Right lobe of liver (tissue), 6 donors: ENCODE results near the gene FAM53A. TPM values are rescaled to one million over a fixed set of nuclear protein-coding genes. Genes with fewer than 3 reads are reported as not detected.

Experiments
- ATAC-seq, 4 donors: fragments of 200-7000 bp; cut with Tn5 transposase; one replicate each; pipeline ENCODE4 v1.9.1; 2020; ENCODE audit warnings: mild to moderate bottlenecking in 4 of 4, moderate library complexity in 4 of 4
- DNase-seq, 3 donors: peaks; one replicate each; pipeline ENCODE4 v3.0.0-alpha.2; 2020
- H3K27ac ChIP-seq, 3 donors: fragments of 200-600 bp; one replicate each; pipeline ENCODE4 v1.8.0; 2022
- H3K27me3 ChIP-seq, 2 donors: fragments of 200-600 bp; one replicate each; pipeline ENCODE4 v1.8.0; 2022
- H3K36me3 ChIP-seq, 4 donors: fragments of 200-600 bp; sonication (generic) in 1 of 4; one replicate each; pipeline versions ENCODE4 v1.5.1 to v1.8.0; 2017 to 2022; ENCODE audit warnings: control low read depth in 1 of 4
- H3K4me1 ChIP-seq, 4 donors: fragments of 200-600 bp; sonication (generic) in 1 of 4; one replicate each; pipeline versions ENCODE4 v1.5.1 to v1.8.0; 2017 to 2022; ENCODE audit warnings: control low read depth in 1 of 4
- H3K4me3 ChIP-seq, 3 donors: fragments of 200-600 bp; one replicate each; pipeline ENCODE4 v1.8.0; 2022
- H3K9me3 ChIP-seq, 4 donors: fragments of 200-600 bp; sonication (generic) in 1 of 4; one replicate each; pipeline versions ENCODE4 v1.5.1 to v1.8.0; 2017 to 2022; ENCODE audit warnings: control low read depth in 1 of 4
- POLR2A ChIP-seq: fragments of 450-650 bp; IDR thresholded peaks from one replicate; pipeline ENCODE4 v1.6.1; 2017; ENCODE audit warnings: antibody characterized with exemption, mild to moderate bottlenecking
- WGBS: methylation state at CpG from one replicate; pipeline ENCODE4 v1.1.6; 2018; ENCODE audit warnings: low coverage, low lambda C conversion rate; ENCODE audit not compliant: insufficient coverage; ENCODE audit errors: missing lambda C conversion rate; 5-methylcytosine and 5-hydroxymethylcytosine counted together
- intact Hi-C, 2 donors: fragments of 100-400 bp; cut with DNase I; formaldehyde crosslinking; loops; one replicate each; pipeline versions ENCODE4 v1.11.2 to v1.14.1; 2022
- total RNA-seq, 6 experiments: library from RNA; depleted of rRNA in 2 of 6; stranded (reverse); fragments of >200 nt in 2 of 6; fragmentation: NEBNext Ultra II Directional in 3 of 6; extraction: Animal tissue kit (Norgen Biotek cat#: 25700) in 3 of 6; gene quantifications; one replicate each; pipeline versions ENCODE4 v1.1.0 to v1.2.4, GENCODE V29; 2016 to 2023
- TF ChIP-seq, protein P1 (sequence below), 4 donors: fragments of 200-600 bp in 3 of 4; fragments of 450-650 bp in 1 of 4; IDR thresholded peaks; one replicate each; pipeline versions ENCODE4 v1.5.1 to v1.8.0; 2016 to 2022; ENCODE audit warnings: antibody characterized with exemption in 4 of 4, mild to moderate bottlenecking in 2 of 4
- donor health status: DM: no; HTN: yes; CAD: no.
- donor health status: DM: no; HTN: no; CAD: no.
- donor health status: DM: no; HTN: no; CAD: no.
- donor health status: DM: no; HTN: yes; CAD: no.
- donor health status: DM: no; HTN: yes; CAD: no.

The FAM53A gene
- total RNA-seq, 6 experiments from 2014 or later = 0.56 to 3.5 (median 0.74) TPM

DNA sequence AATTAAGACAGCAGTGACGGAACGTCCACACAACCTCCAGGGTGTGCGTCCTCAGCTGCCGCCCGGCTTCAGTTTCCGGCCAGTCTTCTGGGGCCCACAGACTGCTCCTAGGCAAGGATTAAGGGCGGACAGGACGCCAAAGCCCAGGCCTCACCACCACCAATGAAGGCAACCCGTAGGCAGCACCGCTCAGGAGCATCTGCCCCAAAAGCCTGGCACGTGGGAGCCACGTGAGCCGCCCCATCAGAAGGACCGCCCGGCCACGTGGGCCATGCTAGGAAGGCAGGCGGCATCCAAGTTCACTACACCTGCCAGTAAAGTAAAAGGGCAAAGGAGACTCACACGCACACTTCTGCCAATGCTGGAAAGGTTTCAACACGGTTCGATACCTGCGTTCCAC, 14.3 kb downstream of the FAM53A start:
- Histone ChIP-seq H3K4me3 (no peak overlapping the region), H3K27me3 (no peaks in the 10 kb centered on the region), H3K9me3 (no peaks in the 10 kb centered on the region), H3K4me1 (no peaks in the 10 kb centered on the region), H3K36me3 (no peaks in the 10 kb centered on the region), H3K27ac (no peak overlapping the region)
- ATAC-seq (no peak), DNase-seq (no peak)
- intact Hi-C loops = no loop called here
- TF ChIP-seq, protein P1, sequence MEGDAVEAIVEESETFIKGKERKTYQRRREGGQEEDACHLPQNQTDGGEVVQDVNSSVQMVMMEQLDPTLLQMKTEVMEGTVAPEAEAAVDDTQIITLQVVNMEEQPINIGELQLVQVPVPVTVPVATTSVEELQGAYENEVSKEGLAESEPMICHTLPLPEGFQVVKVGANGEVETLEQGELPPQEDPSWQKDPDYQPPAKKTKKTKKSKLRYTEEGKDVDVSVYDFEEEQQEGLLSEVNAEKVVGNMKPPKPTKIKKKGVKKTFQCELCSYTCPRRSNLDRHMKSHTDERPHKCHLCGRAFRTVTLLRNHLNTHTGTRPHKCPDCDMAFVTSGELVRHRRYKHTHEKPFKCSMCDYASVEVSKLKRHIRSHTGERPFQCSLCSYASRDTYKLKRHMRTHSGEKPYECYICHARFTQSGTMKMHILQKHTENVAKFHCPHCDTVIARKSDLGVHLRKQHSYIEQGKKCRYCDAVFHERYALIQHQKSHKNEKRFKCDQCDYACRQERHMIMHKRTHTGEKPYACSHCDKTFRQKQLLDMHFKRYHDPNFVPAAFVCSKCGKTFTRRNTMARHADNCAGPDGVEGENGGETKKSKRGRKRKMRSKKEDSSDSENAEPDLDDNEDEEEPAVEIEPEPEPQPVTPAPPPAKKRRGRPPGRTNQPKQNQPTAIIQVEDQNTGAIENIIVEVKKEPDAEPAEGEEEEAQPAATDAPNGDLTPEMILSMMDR (IDR thresholded peaks at IDR 0.05) = no peak
- TF ChIP-seq POLR2A = no peak
- 83% methylated on average over 10 of the region's 21 CpGs for WGBS

DNA sequence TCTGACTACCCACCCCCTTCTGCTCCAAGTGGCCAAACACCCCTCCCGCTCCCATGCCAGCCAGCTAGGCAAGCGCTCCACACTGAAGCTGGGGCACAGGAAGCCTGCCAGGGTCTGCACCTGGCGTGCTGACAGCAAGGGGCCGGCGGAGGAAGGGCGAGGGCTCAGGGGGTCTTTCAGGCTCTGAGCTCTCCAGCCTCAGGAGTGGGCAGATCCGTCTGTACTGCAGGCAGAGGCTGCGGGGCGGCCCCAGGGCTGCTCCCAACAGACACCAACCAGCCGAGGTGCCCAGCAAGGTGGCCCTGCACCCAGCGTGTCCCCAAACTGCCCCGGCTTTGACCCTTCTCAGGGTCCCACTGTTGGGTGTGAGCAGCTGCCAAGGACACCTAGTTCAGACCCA, 14.8 kb downstream of the FAM53A start:
- Histone ChIP-seq H3K4me3 (no peak overlapping the region), H3K9me3 (no peaks in the 10 kb centered on the region), H3K27ac (no peak overlapping the region), H3K36me3 (no peaks in the 10 kb centered on the region), H3K4me1 (no peaks in the 10 kb centered on the region), H3K27me3 (no peaks in the 10 kb centered on the region)
- TF ChIP-seq, protein P1 (IDR thresholded peaks at IDR 0.05) = no peak
- no peak for TF ChIP-seq POLR2A
- ATAC-seq (peak in 1 of 4 donors; percentile 24), DNase-seq (no peak)
- 85% methylated on average over 2 of the region's 12 CpGs for WGBS
- intact Hi-C loops = no loop called here

DNA sequence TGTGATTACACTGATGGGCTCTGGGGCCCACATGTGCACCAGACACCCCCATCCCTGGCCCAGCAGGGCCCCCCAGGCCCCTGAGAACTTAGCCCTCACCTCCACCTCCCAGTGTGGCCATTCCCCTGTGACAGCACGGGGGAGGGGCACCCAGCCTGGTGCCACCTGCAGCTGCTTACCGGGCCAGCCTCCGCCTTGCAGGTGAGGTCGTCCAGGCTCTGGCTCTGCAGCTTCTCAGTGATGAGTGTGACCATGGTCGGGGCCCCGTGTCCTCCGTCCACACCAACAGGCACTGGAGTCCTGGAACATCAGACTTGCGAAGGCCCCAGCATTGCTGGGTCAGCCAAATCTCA, 15.6 kb downstream of the FAM53A start:
- Histone ChIP-seq H3K4me1 (no peaks in the 10 kb centered on the region), H3K27me3 (no peaks in the 10 kb centered on the region), H3K4me3 (no peak overlapping the region), H3K27ac (no peak overlapping the region), H3K36me3 (no peaks in the 10 kb centered on the region), H3K9me3 (no peaks in the 10 kb centered on the region)
- intact Hi-C loops = no loop called here
- DNase-seq (no peak), ATAC-seq (no peak)
- no peak for TF ChIP-seq POLR2A
- TF ChIP-seq, protein P1 (IDR thresholded peaks at IDR 0.05) = no peak
- WGBS = 86% methylated on average over 1 of the region's 8 CpGs

DNA sequence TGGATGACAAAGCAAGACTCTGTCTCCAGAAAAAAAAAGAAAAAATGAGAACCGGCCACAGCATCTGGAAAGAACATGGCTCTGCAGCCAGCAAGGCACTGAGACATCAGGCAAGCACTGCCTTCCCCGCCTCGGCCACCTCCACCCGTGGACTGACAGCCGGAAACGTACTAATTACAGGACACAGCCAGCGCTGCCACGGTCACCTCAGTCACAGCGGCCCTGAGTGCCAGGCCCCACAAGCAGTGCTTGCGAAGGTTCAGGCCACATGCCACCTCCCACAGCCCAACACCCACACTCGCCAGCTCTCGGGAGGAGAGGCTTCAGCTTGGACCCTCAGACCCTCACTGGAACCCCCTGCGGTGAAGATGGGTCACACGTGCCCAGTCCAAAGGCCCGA, 16.8 kb downstream of the FAM53A start:
- Histone ChIP-seq H3K4me3 (no peak overlapping the region), H3K36me3 (no peaks in the 10 kb centered on the region), H3K9me3 (no peaks in the 10 kb centered on the region), H3K27me3 (no peaks in the 10 kb centered on the region), H3K4me1 (no peaks in the 10 kb centered on the region), H3K27ac (no peak overlapping the region)
- 100% methylated on average over 1 of the region's 15 CpGs for WGBS
- DNase-seq (no peak), ATAC-seq (no peak)
- no peak for TF ChIP-seq POLR2A
- TF ChIP-seq, protein P1 (IDR thresholded peaks at IDR 0.05) = no peak
- intact Hi-C loops = no loop called here

DNA sequence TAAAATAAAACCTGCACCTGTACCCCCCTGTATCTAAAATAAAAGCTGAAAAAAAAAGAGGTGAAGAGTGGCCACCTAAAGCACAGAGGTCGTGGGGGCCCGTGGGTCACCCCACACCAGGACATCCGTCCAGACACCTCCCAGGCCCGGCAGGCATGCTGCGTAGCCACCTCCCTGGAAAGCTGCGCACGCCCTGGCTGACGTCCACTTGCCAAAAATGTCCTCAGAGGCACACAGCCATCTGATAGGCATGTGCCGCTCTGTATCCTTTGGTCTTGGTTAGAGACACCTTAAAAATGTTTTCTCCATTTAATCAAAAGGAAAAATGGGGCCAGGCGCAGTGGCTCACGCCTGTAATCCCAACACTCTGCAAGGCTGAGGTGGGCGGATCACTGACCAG, 17.7 kb downstream of the FAM53A start:
- no peaks in the 10 kb centered on the region for H3K27me3 ChIP-seq
- ATAC-seq (no peak), DNase-seq (no peak)
- H3K9me3 ChIP-seq = no peaks in the 10 kb centered on the region
- TF ChIP-seq, protein P1 (IDR thresholded peaks at IDR 0.05) = no peak
- no peak for TF ChIP-seq POLR2A
- no peak overlapping the region for H3K27ac ChIP-seq
- WGBS = 93% methylated on average over 3 of the region's 12 CpGs
- no peaks in the 10 kb centered on the region for H3K36me3 ChIP-seq
- H3K4me1 ChIP-seq = no peaks in the 10 kb centered on the region
- no peak overlapping the region for H3K4me3 ChIP-seq
- intact Hi-C loops = no loop called here
